HG03439 (cell line): ENCODE results near the gene OR4C5.
"Not testable (repeated sequence)": the region's sequence is repeated elsewhere in the genome, so short reads cannot be mapped to it uniquely, and the experiment has no call there.

Experiments used
- ATAC-seq: cut with Tn5 transposase; IDR thresholded peaks from one replicate; pipeline ENCODE4 v1.9.1; 2021; ENCODE audit warnings: mild to moderate bottlenecking, moderate library complexity; ENCODE audit not compliant: unreplicated experiment

OR4C5 gene

DNA sequence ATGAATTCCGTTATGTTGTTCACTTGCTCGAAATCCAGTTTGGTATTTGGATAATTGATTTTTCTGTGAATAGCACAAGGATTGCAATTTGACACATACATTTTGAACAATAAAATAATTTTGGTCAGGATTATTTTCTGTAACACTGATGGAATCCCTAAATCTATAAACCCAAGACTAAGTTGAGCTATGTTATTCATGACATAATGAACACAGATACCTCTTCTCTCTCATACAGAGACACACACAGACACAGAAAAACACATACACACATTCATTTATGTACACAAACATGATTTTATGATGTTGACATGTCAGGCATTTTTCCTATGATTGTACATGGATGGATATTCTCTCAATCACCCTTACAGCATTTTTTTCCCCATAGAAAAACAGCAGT lies at the start of gene OR4C5:
Gene OR4C5 (minus strand): TSS at position 101 of the 400 bp plus-strand sequence. CDS start 0 bp downstream, at position 101.
- ATAC-seq = no peak

DNA sequence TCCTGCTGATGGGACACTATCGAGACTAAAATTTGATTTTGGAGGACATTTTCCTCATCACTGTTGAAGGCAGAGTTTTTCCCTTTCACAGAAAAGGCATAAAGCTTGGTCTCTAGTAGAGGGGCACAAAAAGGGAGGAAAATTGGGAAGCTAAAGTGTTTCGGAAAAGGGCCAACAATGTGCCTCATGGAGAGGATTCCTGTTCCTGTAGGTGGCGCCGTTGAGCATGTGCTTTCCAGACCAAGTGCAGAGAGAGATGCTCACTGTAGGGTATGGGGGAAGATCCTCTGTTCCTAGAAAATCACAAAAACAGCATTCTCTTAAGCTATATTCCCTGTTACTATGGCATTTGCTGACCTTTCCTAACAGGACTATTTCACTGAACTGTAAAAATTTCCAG lies 18.4 kb upstream of the OR4C5 start:
- ATAC-seq = no peak

GRCh38 chr11:48384151-48384550 lies 17.9 kb upstream of the OR4C5 start:
- ATAC-seq = not testable (repeated sequence)

- ATAC-seq = not testable (repeated sequence)
These were observed 5.0 kb downstream of the OR4C5 start for GRCh38 chr11:48361289-48361688.

- no peak for ATAC-seq
These were observed 11.6 kb downstream of the OR4C5 start for GRCh38 chr11:48354677-48355076.

- ATAC-seq = no peak
These were observed 12.3 kb downstream of the OR4C5 start for GRCh38 chr11:48354013-48354412.

DNA sequence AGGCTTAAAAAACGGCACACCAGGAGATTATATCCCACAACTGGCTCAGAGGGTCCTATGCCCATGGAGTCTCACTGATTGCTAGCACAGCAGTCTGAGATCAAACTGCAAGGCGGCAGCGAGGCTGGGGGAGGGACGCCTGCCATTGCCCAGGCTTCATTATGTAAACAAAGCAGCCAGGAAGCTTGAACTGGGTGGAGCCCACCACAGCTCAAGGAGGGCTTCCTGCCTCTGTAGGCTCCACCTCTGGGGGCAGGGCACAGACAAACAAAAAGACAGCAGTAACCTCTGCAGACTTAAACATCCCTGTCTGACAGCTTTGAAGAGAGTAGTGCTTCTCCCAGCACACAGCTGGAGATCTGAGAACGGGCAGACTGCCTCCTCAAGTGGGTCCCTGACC lies 20.0 kb downstream of the OR4C5 start:
- ATAC-seq = not testable (repeated sequence)

DNA sequence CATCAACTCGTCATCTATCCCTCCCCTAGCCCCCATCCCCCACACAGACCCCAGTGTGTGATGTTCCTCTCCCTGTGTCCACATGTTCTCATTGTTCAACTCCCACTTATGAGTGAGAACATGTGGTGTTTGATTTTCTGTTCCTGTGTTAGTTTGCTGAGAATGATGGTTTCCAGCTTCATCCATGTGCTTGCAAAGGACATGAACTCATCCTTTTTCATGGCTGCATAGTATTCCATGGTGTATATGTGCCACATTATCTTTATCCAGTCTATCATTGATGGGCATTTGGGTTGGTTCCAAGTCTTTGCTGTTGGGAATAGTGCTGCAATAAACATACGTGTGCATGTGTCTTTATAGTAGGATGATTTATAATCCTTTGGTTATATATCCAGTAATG lies 23.8 kb downstream of the OR4C5 start:
- ATAC-seq = not testable (repeated sequence)

- ATAC-seq = no peak
These were observed 24.8 kb downstream of the OR4C5 start for GRCh38 chr11:48341466-48341865.

DNA sequence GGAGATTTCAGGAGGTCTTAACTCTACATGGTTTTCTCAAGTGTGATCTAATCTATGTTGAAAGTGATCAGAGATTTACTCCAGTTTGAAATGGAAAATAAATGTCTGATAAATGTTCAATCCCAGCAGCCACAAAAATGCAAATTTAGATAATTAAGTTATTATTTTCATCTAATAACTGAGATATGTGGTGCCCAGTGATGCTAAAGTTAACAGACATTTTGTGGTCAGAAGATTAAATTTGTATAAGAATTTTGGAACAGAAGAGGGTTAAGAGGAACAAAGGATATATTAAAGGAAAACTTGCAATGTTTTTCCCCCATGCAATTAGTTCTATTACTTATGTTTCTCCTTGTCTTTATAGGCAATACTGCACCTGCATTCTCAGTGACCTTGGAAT lies 41.6 kb downstream of the OR4C5 start, which contains the start of gene OR4C3:
Gene OR4C3 (plus strand): TSS at position 301 of the 400 bp plus-strand sequence. CDS start 102 bp downstream, outside the sequence.
- not testable (repeated sequence) for ATAC-seq

- not testable (repeated sequence) for ATAC-seq
These were observed 46.5 kb downstream of the OR4C5 start for GRCh38 chr11:48319813-48320212.
